HT-29 (cell line): ENCODE results near the gene SFTPA2. TPM values are rescaled to one million over a fixed set of nuclear protein-coding genes. Genes with fewer than 3 reads are reported as not detected.
"Not testable (repeated sequence)": the region's sequence is repeated elsewhere in the genome, so short reads cannot be mapped to it uniquely, and the experiment has no call there.

Experiments
- DNase-seq: peaks from one replicate; pipeline ENCODE4 v3.0.0-alpha.2; 2015; ENCODE audit warnings: low spot score
- total RNA-seq: library from RNA; depleted of rRNA; stranded (reverse); fragments of >200 nt; shearing (Covaris generic); gene quantifications from 2 replicates; pipeline ENCODE4 v1.2.3, GENCODE V29; 2014; rRNA removed

The SFTPA2 gene
- total RNA-seq = 1.6 and 1.7 TPM in 2 replicates

- DNase-seq = peak; percentile 39
These were observed at the start of gene SFTPA2 for GRCh38 chr10:79560160-79560709. SFTPA2 (minus strand) TSS chr10:79560407; CDS start chr10:79559483, 924 bp downstream.

GRCh38 chr10:79608505-79609375 is 48.5 kb upstream of the SFTPA2 start:
- DNase-seq = peak; percentile 64

- DNase-seq = no peak
These were observed 45.1 kb upstream of the SFTPA2 start for GRCh38 chr10:79605308-79605707.

GRCh38 chr10:79604294-79604693 is 44.1 kb upstream of the SFTPA2 start:
- no peak for DNase-seq

- no peak for DNase-seq
These were observed 42.7 kb upstream of the SFTPA2 start for GRCh38 chr10:79602953-79603352.

GRCh38 chr10:79601939-79602338 is 41.7 kb upstream of the SFTPA2 start:
- no peak for DNase-seq

GRCh38 chr10:79599644-79600043 is 39.4 kb upstream of the SFTPA2 start:
- DNase-seq = not testable (repeated sequence)

GRCh38 chr10:79595510-79595909 is 35.3 kb upstream of the SFTPA2 start:
- DNase-seq = no peak

- DNase-seq = not testable (repeated sequence)
These were observed 34.4 kb upstream of the SFTPA2 start for GRCh38 chr10:79594565-79594964.

- DNase-seq = no peak
These were observed 33.2 kb upstream of the SFTPA2 start for GRCh38 chr10:79593377-79593776.

GRCh38 chr10:79588800-79589199 is 28.6 kb upstream of the SFTPA2 start:
- DNase-seq = no peak

- DNase-seq = no peak
These were observed 26.7 kb upstream of the SFTPA2 start for GRCh38 chr10:79586933-79587332.

- no peak for DNase-seq
These were observed 25.8 kb upstream of the SFTPA2 start for GRCh38 chr10:79585870-79586527.

- DNase-seq = no peak
These were observed 23.3 kb upstream of the SFTPA2 start for GRCh38 chr10:79583488-79584024.

GRCh38 chr10:79582954-79583353 is 22.7 kb upstream of the SFTPA2 start:
- not testable (repeated sequence) for DNase-seq

GRCh38 chr10:79582096-79582495 is 21.9 kb upstream of the SFTPA2 start:
- no peak for DNase-seq

- no peak for DNase-seq
These were observed 20.8 kb upstream of the SFTPA2 start for GRCh38 chr10:79581044-79581443.

GRCh38 chr10:79579361-79579760 is 19.2 kb upstream of the SFTPA2 start:
- no peak for DNase-seq

- peak; percentile 44 for DNase-seq
These were observed 10.4 kb upstream of the SFTPA2 start for GRCh38 chr10:79570624-79571023.

- no peak for DNase-seq
These were observed 3.2 kb upstream of the SFTPA2 start for GRCh38 chr10:79563426-79563825.

- peak; percentile 71 for DNase-seq
These were observed 2.0 kb upstream of the SFTPA2 start for GRCh38 chr10:79562135-79562756.

GRCh38 chr10:79561257-79561656 is 1.1 kb upstream of the SFTPA2 start:
- no peak for DNase-seq
